GM18502 (cell line): ENCODE results near the gene LSM4.

Experiments used
- ATAC-seq: cut with Tn5 transposase; IDR thresholded peaks from one replicate; pipeline ENCODE4 v1.9.1; 2021; ENCODE audit warnings: mild to moderate bottlenecking; ENCODE audit not compliant: unreplicated experiment, poor library complexity

The LSM4 gene

GRCh38 chr19:18280247-18281081 lies 42.4 kb downstream of the LSM4 start:
- ATAC-seq: peak; percentile 13

- peak; percentile 2 for ATAC-seq
Measured at GRCh38 chr19:18279516-18280246, 43.2 kb downstream of the LSM4 start.

- no peak for ATAC-seq
Measured at GRCh38 chr19:18279266-18279515, 43.7 kb downstream of the LSM4 start.

- no peak for ATAC-seq
Measured at GRCh38 chr19:18278521-18279265, 44.2 kb downstream of the LSM4 start.

GRCh38 chr19:18274781-18275356 lies 48.0 kb downstream of the LSM4 start:
- no peak for ATAC-seq

GRCh38 chr19:18274219-18274780 lies 48.6 kb downstream of the LSM4 start, which contains the start of gene IQCN:
TSS of gene IQCN (minus strand) at chr19:18274452. CDS start at chr19:18269478, 4,974 bp downstream.
- no peak for ATAC-seq

GRCh38 chr19:18273561-18274218 lies 49.2 kb downstream of the LSM4 start:
- ATAC-seq: no peak

GRCh38 chr19:18271433-18271841 lies 51.4 kb downstream of the LSM4 start:
- no peak for ATAC-seq

- no peak for ATAC-seq
Measured at GRCh38 chr19:18270326-18270725, 52.5 kb downstream of the LSM4 start.

GRCh38 chr19:18269070-18269723 lies 53.7 kb downstream of the LSM4 start:
- no peak for ATAC-seq

- no peak for ATAC-seq
Measured at GRCh38 chr19:18266771-18267686, 55.8 kb downstream of the LSM4 start.

GRCh38 chr19:18265582-18265981 lies 57.3 kb downstream of the LSM4 start:
- no peak for ATAC-seq

GRCh38 chr19:18264971-18265540 lies 57.8 kb downstream of the LSM4 start:
- ATAC-seq: no peak

GRCh38 chr19:18264137-18264854 lies 58.6 kb downstream of the LSM4 start:
- ATAC-seq: no peak

- no peak for ATAC-seq
Measured at GRCh38 chr19:18263324-18264136, 59.3 kb downstream of the LSM4 start.

- no peak for ATAC-seq
Measured at GRCh38 chr19:18262917-18263316, 60.0 kb downstream of the LSM4 start.

- no peak for ATAC-seq
Measured at GRCh38 chr19:18262144-18262543, 60.7 kb downstream of the LSM4 start.
